Upper lobe of left lung (tissue), 6 donors: ENCODE data around the gene FKBP8. TPM values are rescaled to one million over a fixed set of nuclear protein-coding genes. Genes with fewer than 3 reads are reported as not detected.

ENCODE experiments used
- ATAC-seq, 2 donors: fragments of 200-7000 bp; cut with Tn5 transposase; one replicate each; pipeline ENCODE4 v1.9.1; 2022; ENCODE audit warnings: mild to moderate bottlenecking in 2 of 2, moderate library complexity in 2 of 2; ENCODE audit not compliant: low FRiP score in 2 of 2
- DNase-seq, 2 donors: peaks; one replicate each; pipeline ENCODE4 v3.0.0-alpha.2; 2019 to 2020
- H3K27ac ChIP-seq, 4 donors: fragments of 200-600 bp; sonication (generic); one replicate each; pipeline ENCODE4 v1.5.1; 2016 to 2019
- H3K27me3 ChIP-seq, 4 donors: fragments of 200-600 bp; sonication (generic); one replicate each; pipeline ENCODE4 v1.5.1; 2017 to 2019
- H3K36me3 ChIP-seq, 4 donors: fragments of 200-600 bp; sonication (generic); one replicate each; pipeline ENCODE4 v1.5.1; 2016 to 2019
- H3K4me1 ChIP-seq, 4 donors: fragments of 200-600 bp; sonication (generic); one replicate each; pipeline ENCODE4 v1.5.1; 2018 to 2019
- H3K4me3 ChIP-seq, 4 donors: fragments of 200-600 bp; sonication (generic); one replicate each; pipeline ENCODE4 v1.5.1; 2017 to 2019; ENCODE audit warnings: mild to moderate bottlenecking in 2 of 4, moderate library complexity in 1 of 4
- H3K9me3 ChIP-seq, 4 donors: fragments of 200-600 bp; sonication (generic); one replicate each; pipeline ENCODE4 v1.5.1; 2018 to 2019
- EP300 ChIP-seq, 4 donors: sonication (generic); formaldehyde crosslinking; IDR thresholded peaks; one replicate each; pipeline ENCODE4 v1.5.1; 2017; ENCODE audit warnings: antibody characterized with exemption in 4 of 4, control low read depth in 2 of 4
- POLR2A ChIP-seq, 4 donors: fragments of 450-650 bp; IDR thresholded peaks; one replicate each; pipeline ENCODE4 v1.5.1; 2016 to 2017; ENCODE audit warnings: antibody characterized with exemption in 4 of 4, mild to moderate bottlenecking in 2 of 4
- POLR2AphosphoS5 ChIP-seq, 2 donors: sonication (generic); formaldehyde crosslinking; IDR thresholded peaks; one replicate each; pipeline ENCODE4 v1.5.1; 2017; ENCODE audit warnings: antibody characterized with exemption in 2 of 2
- WGBS, 2 donors: methylation state at CpG; one replicate each; pipeline ENCODE4 v1.1.5; 2017 to 2018; 5-methylcytosine and 5-hydroxymethylcytosine counted together
- total RNA-seq, 6 donors: library from RNA; depleted of rRNA in 4 of 6; stranded (reverse); fragments of >200 nt in 4 of 6; gene quantifications; one replicate each; pipeline versions ENCODE4 v1.1.0 to v1.2.1, GENCODE V29; 2016 to 2021
- TF ChIP-seq, protein P1 (sequence below), 6 experiments: fragments of 450-650 bp in 4 of 6; fragments of 200-600 bp in 2 of 6; sonication (generic) in 2 of 6; IDR thresholded peaks; one replicate each; pipeline ENCODE4 v1.5.1; 2016 to 2019; ENCODE audit warnings: antibody characterized with exemption in 6 of 6
- donor health status: DM: no; HTN: no; CAD: no; lungs with moderate emphysema.
- donor health status: DM: no; HTN: yes; CAD: no; lungs with severe emphysema.

Gene FKBP8
- total RNA-seq, 6 donors from 2014 or later, result 242 to 450 (median 284) TPM

DNA sequence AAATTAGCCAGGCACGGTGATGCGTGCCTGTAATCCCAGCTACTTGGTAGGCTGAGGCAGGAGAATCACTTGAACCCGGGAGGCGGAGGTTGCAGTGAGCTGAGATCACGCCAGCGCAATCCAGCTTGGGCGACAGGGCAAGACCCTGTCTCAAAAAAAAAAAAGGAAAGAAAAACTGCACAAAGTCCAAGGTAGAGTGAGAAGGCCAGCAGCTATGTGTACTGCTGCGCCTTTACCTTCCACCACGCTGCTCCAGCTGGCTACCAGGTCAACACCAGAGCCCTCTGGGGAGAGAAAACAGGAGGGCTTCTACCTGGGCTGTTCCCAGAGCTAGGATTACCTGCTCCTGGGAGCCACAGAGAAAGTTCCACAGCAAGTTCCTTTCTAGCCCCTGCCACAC lies 24.7 kb downstream of the FKBP8 start:
- DNase-seq (no peak), ATAC-seq (no peak)
- Histone ChIP-seq H3K27me3 (no peaks in the 10 kb centered on the region), H3K27ac (peak overlapping the region; percentile 97 to 99 (median 98)), H3K4me3 (no peak overlapping the region), H3K9me3 (no peaks in the 10 kb centered on the region), H3K4me1 (peaks cover 45 to 60% (median 51%) of the 10 kb centered on the region in 4 donors), H3K36me3 (no peaks in the 10 kb centered on the region)
- 95% methylated on average over 9 of the region's 9 CpGs for WGBS, 2 donors
- no peak for TF ChIP-seq POLR2A (IDR thresholded peaks at IDR 0.05)
- TF ChIP-seq POLR2AphosphoS5 (IDR thresholded peaks at IDR 0.05), result no peak
- TF ChIP-seq, protein P1, sequence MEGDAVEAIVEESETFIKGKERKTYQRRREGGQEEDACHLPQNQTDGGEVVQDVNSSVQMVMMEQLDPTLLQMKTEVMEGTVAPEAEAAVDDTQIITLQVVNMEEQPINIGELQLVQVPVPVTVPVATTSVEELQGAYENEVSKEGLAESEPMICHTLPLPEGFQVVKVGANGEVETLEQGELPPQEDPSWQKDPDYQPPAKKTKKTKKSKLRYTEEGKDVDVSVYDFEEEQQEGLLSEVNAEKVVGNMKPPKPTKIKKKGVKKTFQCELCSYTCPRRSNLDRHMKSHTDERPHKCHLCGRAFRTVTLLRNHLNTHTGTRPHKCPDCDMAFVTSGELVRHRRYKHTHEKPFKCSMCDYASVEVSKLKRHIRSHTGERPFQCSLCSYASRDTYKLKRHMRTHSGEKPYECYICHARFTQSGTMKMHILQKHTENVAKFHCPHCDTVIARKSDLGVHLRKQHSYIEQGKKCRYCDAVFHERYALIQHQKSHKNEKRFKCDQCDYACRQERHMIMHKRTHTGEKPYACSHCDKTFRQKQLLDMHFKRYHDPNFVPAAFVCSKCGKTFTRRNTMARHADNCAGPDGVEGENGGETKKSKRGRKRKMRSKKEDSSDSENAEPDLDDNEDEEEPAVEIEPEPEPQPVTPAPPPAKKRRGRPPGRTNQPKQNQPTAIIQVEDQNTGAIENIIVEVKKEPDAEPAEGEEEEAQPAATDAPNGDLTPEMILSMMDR (IDR thresholded peaks at IDR 0.05), result no peak
- TF ChIP-seq EP300 (IDR thresholded peaks at IDR 0.05), result no peak

GRCh38 chr19:18517606-18518005 lies 25.8 kb downstream of the FKBP8 start:
- Histone ChIP-seq H3K36me3 (no peaks in the 10 kb centered on the region), H3K27ac (peak overlapping the region in 1 of 4 donors; percentile 31), H3K9me3 (no peaks in the 10 kb centered on the region), H3K4me1 (peaks cover 50 to 65% (median 53%) of the 10 kb centered on the region in 4 donors), H3K4me3 (no peak overlapping the region), H3K27me3 (no peaks in the 10 kb centered on the region)
- no peak for DNase-seq
- no peak for ATAC-seq
- no peak for TF ChIP-seq EP300 (IDR thresholded peaks at IDR 0.05)
- no peak for TF ChIP-seq POLR2A (IDR thresholded peaks at IDR 0.05)
- TF ChIP-seq, protein P1 (IDR thresholded peaks at IDR 0.05), result no peak
- no peak for TF ChIP-seq POLR2AphosphoS5 (IDR thresholded peaks at IDR 0.05)
- WGBS, 2 donors, result 90 to 98% methylated on average over 4 of the region's 4 CpGs

DNA sequence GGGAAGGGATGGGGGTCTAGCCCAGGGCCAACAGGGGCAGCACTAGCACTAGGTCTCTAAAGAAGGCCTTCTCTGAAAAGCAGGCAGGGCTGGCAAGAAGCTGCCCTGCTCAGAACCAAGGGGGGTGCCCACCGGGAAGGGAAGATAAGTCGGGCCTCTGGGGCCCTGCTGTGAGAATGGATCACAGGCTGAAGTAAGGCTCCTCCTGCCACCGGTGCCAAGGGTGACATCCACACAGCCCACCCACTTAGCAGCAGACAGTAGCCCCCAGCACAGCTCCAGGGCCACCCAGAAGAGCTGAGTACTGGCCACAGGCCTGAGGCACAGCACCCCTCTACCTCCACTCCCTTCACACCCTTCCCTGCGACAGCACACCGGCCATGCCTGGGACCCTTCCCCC lies 27.4 kb downstream of the FKBP8 start:
- ATAC-seq (no peak), DNase-seq (no peak)
- H3K4me3 ChIP-seq, result no peak overlapping the region
- H3K4me1 ChIP-seq, result peaks cover 49 to 65% (median 54%) of the 10 kb centered on the region in 4 donors
- TF ChIP-seq POLR2AphosphoS5 (IDR thresholded peaks at IDR 0.05) (no peak), EP300 (IDR thresholded peaks at IDR 0.05) (no peak), POLR2A (IDR thresholded peaks at IDR 0.05) (no peak)
- TF ChIP-seq, protein P1 (IDR thresholded peaks at IDR 0.05), result no peak
- 90 to 92% methylated on average over 2 to 5 of the region's 5 CpGs for WGBS, 2 donors
- no peaks in the 10 kb centered on the region for H3K9me3 ChIP-seq
- peak overlapping the region; percentile 54 to 88 (median 76) for H3K27ac ChIP-seq
- no peaks in the 10 kb centered on the region for H3K36me3 ChIP-seq
- no peaks in the 10 kb centered on the region for H3K27me3 ChIP-seq

GRCh38 chr19:18514800-18515682 lies 28.3 kb downstream of the FKBP8 start:
- Histone ChIP-seq H3K27me3 (no peaks in the 10 kb centered on the region), H3K9me3 (no peaks in the 10 kb centered on the region), H3K4me3 (no peak overlapping the region), H3K4me1 (peaks cover 46 to 68% (median 50%) of the 10 kb centered on the region in 4 donors), H3K36me3 (no peaks in the 10 kb centered on the region), H3K27ac (peak overlapping the region; percentile 54 to 88 (median 76))
- WGBS, 2 donors, result 29 to 56% methylated on average over 3 to 13 of the region's 17 CpGs
- DNase-seq (peak in 1 of 2 donors; percentile 91), ATAC-seq (peak; percentile 70 to 81)
- TF ChIP-seq, protein P1 (IDR thresholded peaks at IDR 0.05), result no peak
- TF ChIP-seq EP300 (IDR thresholded peaks at IDR 0.05), result peak in 1 of 4 donors; percentile 73
- no peak for TF ChIP-seq POLR2A (IDR thresholded peaks at IDR 0.05)
- TF ChIP-seq POLR2AphosphoS5 (IDR thresholded peaks at IDR 0.05), result peak; percentile 80 to 94
